Erythroblast (primary cell): ENCODE results near the gene CEP126.

Source experiments
- DNase-seq, 2 experiments: peaks; one replicate each; lab custom pipeline; 2025; lab: John Stamatoyannopoulos, UW
- GATA1 ChIP-seq: IDR thresholded peaks from 2 replicates; pipeline ENCODE4 v1.6.1; 2011; ENCODE audit warnings: low read depth, mild to moderate bottlenecking, control low read depth, low read length, moderate library complexity
- POLR2A ChIP-seq: IDR thresholded peaks from 2 replicates; pipeline ENCODE4 v1.6.1; 2011; ENCODE audit warnings: mild to moderate bottlenecking, low read length

Gene CEP126

GRCh38 chr11:101912823-101913284 lies 2.0 kb upstream of the CEP126 start:
- DNase-seq: no peak
- TF ChIP-seq GATA1 (no peak), POLR2A (no peak)

- no peak for DNase-seq
- TF ChIP-seq GATA1 (no peak), POLR2A (no peak)
These were observed 1.2 kb upstream of the CEP126 start for GRCh38 chr11:101913656-101914055.

GRCh38 chr11:101914341-101914737 lies 471 bp upstream of the CEP126 start:
- no peak for DNase-seq

GRCh38 chr11:101915791-101916291 lies 1.0 kb downstream of the CEP126 start:
- DNase-seq: peak in 1 of 2 experiments; percentile 7
- TF ChIP-seq POLR2A (no peak), GATA1 (no peak)

More at GRCh38 chr11:101914341-101914737, 471 bp upstream of the CEP126 start:
- TF ChIP-seq POLR2A (no peak), GATA1 (no peak)

- no peak for TF ChIP-seq POLR2A
- no peak for DNase-seq
These were observed 1.6 kb downstream of the CEP126 start, which contains the start of gene ANGPTL5 for GRCh38 chr11:101916422-101916821. Gene ANGPTL5 (minus strand): TSS chr11:101916522. CDS start chr11:101907909, 8,613 bp downstream.

- no peak for DNase-seq
These were observed 2.4 kb downstream of the CEP126 start for GRCh38 chr11:101917226-101917625.

GRCh38 chr11:101920992-101921391 lies 6.2 kb downstream of the CEP126 start:
- no peak for TF ChIP-seq POLR2A
- no peak for TF ChIP-seq GATA1
- no peak for DNase-seq

More at GRCh38 chr11:101917226-101917625, 2.4 kb downstream of the CEP126 start:
- TF ChIP-seq GATA1 (no peak), POLR2A (no peak)

GRCh38 chr11:101923554-101923953 lies 8.7 kb downstream of the CEP126 start:
- TF ChIP-seq POLR2A (no peak), GATA1 (no peak)

GRCh38 chr11:101929294-101929915 lies 14.6 kb downstream of the CEP126 start:
- TF ChIP-seq GATA1: no peak
- no peak for DNase-seq

More at GRCh38 chr11:101923554-101923953, 8.7 kb downstream of the CEP126 start:
- DNase-seq: no peak

- TF ChIP-seq GATA1: no peak
- no peak for TF ChIP-seq POLR2A
- no peak for DNase-seq
These were observed 16.9 kb downstream of the CEP126 start for GRCh38 chr11:101931692-101932091.

GRCh38 chr11:101940901-101941520 lies 26.2 kb downstream of the CEP126 start:
- DNase-seq: no peak
- TF ChIP-seq POLR2A (no peak), GATA1 (no peak)

- TF ChIP-seq GATA1 (no peak), POLR2A (no peak)
- DNase-seq: no peak
These were observed 30.1 kb downstream of the CEP126 start for GRCh38 chr11:101944923-101945322.

GRCh38 chr11:101945448-101945847 lies 30.6 kb downstream of the CEP126 start:
- no peak for DNase-seq
- TF ChIP-seq POLR2A (no peak), GATA1 (no peak)

GRCh38 chr11:101949680-101950220 lies 34.9 kb downstream of the CEP126 start:
- no peak for TF ChIP-seq POLR2A
- TF ChIP-seq GATA1: no peak
- DNase-seq: no peak
